ENCODE data around the gene SLC12A8.
A peak's percentile ranks its signal among the peaks of the same experiment; 100 is the strongest.

SLC12A8 gene

DNA sequence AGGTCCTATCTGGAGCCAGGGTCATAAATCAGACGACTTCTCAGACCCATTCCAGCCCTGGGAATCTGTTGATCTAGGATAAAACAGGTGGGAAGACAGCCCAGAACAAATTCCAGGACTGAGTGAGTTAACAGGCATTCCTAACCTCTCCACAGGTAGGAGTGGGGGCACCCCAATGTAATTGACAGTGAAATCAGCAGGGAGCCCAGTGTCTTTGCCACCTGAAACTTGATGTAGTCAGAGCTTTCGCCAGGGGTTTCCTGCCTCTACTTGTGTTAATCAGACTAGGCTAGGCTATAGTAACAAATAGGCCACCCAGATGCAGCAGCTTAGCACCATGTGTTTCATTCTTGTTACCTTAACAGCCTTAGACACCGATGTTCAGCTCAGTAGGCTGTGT lies 154.0 kb downstream of the SLC12A8 start:
- Histone ChIP-seq H3K27ac (ENCODE audit: low read depth, low read length) (peak overlapping the region; percentile 19), H3K36me3 (ENCODE audit: control insufficient read depth, insufficient read depth, low read length) (no peaks in the 10 kb centered on the region), H3K4me3 (ENCODE audit: low read depth, low read length) (no peak overlapping the region), H3K4me1 (ENCODE audit: control insufficient read depth, insufficient read depth, low read length) (peaks cover 39% of the 10 kb centered on the region), H3K27me3 (ENCODE audit: control insufficient read depth, insufficient read depth, low read length) (peaks cover 41% of the 10 kb centered on the region), H3K9me3 (ENCODE audit: control insufficient read depth, insufficient read depth, low read length) (no peaks in the 10 kb centered on the region), H3K9ac (ENCODE audit: low read depth, low read length) (no peak overlapping the region)

DNA sequence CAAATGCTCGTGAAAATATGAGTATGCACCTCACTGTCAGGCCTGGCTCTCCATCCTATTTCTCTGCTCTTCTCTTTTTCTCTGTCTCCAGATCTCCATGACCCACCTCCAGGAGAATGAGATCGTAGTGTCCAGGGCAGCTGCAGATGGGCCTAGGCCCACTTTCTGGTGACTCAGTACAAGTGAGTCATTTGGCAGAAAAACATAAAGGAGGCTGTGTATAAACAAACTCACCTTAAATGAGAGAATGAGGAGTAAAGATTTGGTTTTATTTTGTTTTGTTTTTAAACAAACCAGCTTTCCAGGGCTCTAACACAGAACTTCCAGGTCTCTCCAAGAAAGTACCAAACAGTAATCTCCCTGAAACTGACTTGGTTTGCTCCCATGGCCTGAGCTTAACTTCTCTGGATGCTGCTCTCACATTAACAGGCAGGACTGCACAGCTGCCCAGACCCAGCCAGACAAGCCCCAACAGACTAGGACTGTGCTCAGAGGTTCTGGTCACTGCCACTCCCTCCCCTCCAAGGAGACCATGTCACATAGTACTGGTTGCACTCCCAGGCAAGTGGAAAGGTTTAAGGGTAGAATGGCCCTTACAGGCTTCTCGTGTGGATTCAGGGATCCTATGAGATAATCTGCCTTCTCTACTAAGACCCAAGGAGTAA lies 155.2 kb downstream of the SLC12A8 start:
- peaks cover 46% of the 10 kb centered on the region for H3K27me3 ChIP-seq (ENCODE audit: control insufficient read depth, insufficient read depth, low read length)
- H3K9ac ChIP-seq (ENCODE audit: low read depth, low read length): no peak overlapping the region
- H3K4me1 ChIP-seq (ENCODE audit: control insufficient read depth, insufficient read depth, low read length): peaks cover 44% of the 10 kb centered on the region
- no peaks in the 10 kb centered on the region for H3K9me3 ChIP-seq (ENCODE audit: control insufficient read depth, insufficient read depth, low read length)
- H3K36me3 ChIP-seq (ENCODE audit: control insufficient read depth, insufficient read depth, low read length): no peaks in the 10 kb centered on the region
- H3K4me3 ChIP-seq (ENCODE audit: low read depth, low read length): no peak overlapping the region
- no peak overlapping the region for H3K27ac ChIP-seq (ENCODE audit: low read depth, low read length)

DNA sequence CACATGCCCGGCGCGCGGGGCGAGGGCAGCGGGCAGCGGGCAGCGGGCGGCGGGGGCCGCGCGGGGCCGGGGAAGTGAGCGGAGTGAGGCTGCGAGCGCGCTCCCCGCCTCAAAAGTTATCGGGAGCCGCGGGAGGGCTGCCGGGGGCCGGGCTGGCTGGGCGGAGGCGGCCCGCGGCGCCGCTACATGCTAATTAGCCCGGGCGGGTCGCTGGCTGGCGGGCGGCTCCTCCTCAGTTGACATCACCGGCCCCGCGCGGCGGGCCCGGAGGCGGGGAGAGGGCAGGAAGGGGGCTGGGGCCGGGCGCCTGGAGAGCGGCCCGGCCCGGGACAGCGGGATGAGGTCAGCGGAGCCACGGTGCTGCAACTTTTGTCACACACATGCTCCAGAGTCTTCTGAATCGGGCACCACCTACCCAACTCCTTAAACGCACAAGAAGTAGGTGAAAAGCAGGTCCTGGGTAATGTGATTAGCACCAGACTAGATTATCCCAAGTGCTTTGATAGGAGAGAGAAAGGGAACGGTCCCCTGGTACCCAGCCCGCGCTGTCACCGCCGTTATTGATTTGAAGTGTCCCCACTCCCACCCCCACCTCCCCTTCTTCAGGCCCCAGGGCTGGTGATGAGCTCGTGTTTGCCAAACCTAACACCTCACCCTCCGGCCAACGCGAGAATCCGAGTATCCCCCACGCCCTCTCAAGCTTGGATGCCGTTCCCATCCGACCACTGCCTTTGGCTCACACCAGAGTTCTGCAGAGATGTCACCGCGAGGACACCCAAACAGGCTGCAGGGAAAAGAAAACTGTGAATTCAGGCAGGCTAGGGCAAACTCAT lies 156.4 kb downstream of the SLC12A8 start, which contains the start of gene HEG1:
HEG1 (minus strand) TSS at position 85 of the 833 bp plus-strand sequence. CDS start 107 bp downstream, outside the sequence.
- Histone ChIP-seq H3K36me3 (ENCODE audit: control insufficient read depth, insufficient read depth, low read length) (no peaks in the 10 kb centered on the region), H3K27ac (ENCODE audit: low read depth, low read length) (peak within 1 kb of the TSS; percentile 56), H3K9ac (ENCODE audit: low read depth, low read length) (no peak within 1 kb of the TSS; the same call in 1 of the 2 replicates), H3K27me3 (ENCODE audit: control insufficient read depth, insufficient read depth, low read length) (peaks cover 46% of the 10 kb centered on the region), H3K4me3 (ENCODE audit: low read depth, low read length) (peak within 1 kb of the TSS; percentile 75), H3K9me3 (ENCODE audit: control insufficient read depth, insufficient read depth, low read length) (no peaks in the 10 kb centered on the region), H3K4me1 (ENCODE audit: control insufficient read depth, insufficient read depth, low read length) (peaks cover 56% of the 10 kb centered on the region)

DNA sequence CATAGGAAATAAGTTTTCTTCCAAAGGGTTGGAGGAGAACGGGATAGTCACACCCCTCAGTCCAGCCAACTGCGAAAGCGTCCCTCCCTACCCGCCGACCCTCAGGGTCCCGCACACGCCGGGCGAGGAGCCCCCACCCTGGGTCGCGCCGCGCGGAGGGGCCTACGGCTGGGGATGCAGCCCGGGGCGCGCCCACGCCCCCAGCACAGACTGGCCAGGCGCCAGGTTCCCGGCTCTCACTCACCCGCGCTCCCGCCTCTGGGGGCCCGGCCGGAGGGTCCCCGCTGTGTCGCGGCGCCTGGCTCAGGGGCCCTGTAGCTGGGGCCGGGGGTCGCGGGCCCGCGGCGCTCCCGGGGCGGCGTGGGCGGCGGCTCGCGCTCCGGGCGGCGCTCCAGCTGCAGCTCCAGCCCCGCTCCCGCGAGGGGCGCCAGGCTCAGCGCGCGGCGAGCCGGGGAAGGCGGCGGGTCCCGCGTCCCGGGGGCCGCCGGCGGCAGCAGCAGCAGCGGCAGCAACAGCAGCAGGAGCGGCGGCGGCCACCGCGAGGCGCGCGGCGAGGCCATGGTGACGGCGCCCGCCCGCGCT lies 157.1 kb downstream of the SLC12A8 start:
- Histone ChIP-seq H3K9ac (ENCODE audit: low read depth, low read length) (no peak overlapping the region; the same call in 1 of the 2 replicates), H3K27ac (ENCODE audit: low read depth, low read length) (no peak overlapping the region)

DNA sequence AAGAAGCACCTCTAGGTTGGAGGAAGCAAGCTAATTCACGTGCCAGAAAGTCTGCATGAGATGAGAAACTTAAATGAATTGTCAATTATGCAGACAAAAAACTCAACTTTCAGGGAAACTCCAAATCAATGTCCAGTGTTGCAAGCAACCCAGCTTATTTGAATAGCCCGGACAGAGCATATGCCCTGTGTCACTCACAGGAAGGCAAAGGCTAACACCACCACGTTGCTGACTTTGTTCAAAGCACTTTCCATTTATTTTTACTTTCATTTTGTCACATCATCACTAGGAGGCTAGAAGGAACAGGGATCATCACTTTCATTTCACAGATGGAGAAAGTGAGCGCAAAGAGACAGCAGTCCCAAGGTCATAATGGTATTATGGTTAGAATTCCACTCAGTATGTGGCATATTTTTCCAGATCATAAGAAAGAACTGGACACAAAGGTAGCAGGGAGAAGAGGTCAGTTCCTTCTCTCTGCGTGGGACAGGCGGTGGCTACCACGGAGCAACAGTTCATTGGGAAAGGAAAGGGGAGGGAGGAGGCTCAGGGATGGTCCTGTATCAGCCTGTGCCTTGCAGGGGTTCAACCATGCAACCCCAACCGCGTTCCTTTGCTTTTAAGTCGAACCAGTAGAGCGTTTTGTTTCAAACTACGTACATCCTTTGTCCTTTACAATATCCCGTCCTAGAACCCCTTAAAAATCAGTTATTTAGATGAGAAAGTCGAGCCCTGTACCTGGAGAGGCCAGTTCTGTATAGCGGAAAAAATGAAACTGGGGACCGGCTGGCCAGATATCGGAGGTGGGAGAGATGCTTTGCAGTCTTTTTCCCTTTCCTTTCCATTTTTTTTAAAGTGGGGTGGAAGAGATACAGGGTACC lies 157.9 kb downstream of the SLC12A8 start:
- H3K4me1 ChIP-seq (ENCODE audit: control insufficient read depth, insufficient read depth, low read length): peaks cover 65% of the 10 kb centered on the region
- no peak overlapping the region for H3K9ac ChIP-seq (ENCODE audit: low read depth, low read length)
- no peaks in the 10 kb centered on the region for H3K9me3 ChIP-seq (ENCODE audit: control insufficient read depth, insufficient read depth, low read length)
- H3K27ac ChIP-seq (ENCODE audit: low read depth, low read length): no peak overlapping the region
- peaks cover 46% of the 10 kb centered on the region for H3K27me3 ChIP-seq (ENCODE audit: control insufficient read depth, insufficient read depth, low read length)
- H3K4me3 ChIP-seq (ENCODE audit: low read depth, low read length): peak overlapping the region; percentile 75
- no peaks in the 10 kb centered on the region for H3K36me3 ChIP-seq (ENCODE audit: control insufficient read depth, insufficient read depth, low read length)

More for the DNA sequence above, 157.1 kb downstream of the SLC12A8 start:
- Histone ChIP-seq H3K4me1 (ENCODE audit: control insufficient read depth, insufficient read depth, low read length) (peaks cover 63% of the 10 kb centered on the region), H3K4me3 (ENCODE audit: low read depth, low read length) (peak overlapping the region; percentile 75), H3K36me3 (ENCODE audit: control insufficient read depth, insufficient read depth, low read length) (no peaks in the 10 kb centered on the region), H3K27me3 (ENCODE audit: control insufficient read depth, insufficient read depth, low read length) (peaks cover 46% of the 10 kb centered on the region), H3K9me3 (ENCODE audit: control insufficient read depth, insufficient read depth, low read length) (no peaks in the 10 kb centered on the region)

DNA sequence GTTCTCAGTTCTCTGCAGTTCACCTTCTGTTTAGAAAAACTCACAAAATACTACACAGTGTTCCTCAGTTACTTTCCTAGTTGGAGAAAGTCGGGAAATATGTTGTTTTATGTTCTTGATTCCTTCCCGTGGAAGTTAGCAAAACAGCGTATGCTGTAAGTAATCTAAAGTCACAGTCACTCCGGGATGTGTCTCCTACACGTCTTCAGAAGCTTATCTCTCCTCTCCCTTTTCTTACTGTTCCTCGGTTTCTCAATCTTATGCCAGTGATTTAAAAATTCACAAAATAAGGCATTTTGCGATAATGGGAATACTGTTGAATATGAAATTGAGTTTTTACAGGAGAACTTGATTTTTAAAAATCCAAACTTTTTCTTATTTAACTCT lies 158.5 kb downstream of the SLC12A8 start:
- H3K9ac ChIP-seq (ENCODE audit: low read depth, low read length): no peak overlapping the region
- H3K9me3 ChIP-seq (ENCODE audit: control insufficient read depth, insufficient read depth, low read length): no peaks in the 10 kb centered on the region
- H3K27me3 ChIP-seq (ENCODE audit: control insufficient read depth, insufficient read depth, low read length): peaks cover 46% of the 10 kb centered on the region
- peaks cover 61% of the 10 kb centered on the region for H3K4me1 ChIP-seq (ENCODE audit: control insufficient read depth, insufficient read depth, low read length)
- H3K4me3 ChIP-seq (ENCODE audit: low read depth, low read length): no peak overlapping the region
- H3K27ac ChIP-seq (ENCODE audit: low read depth, low read length): no peak overlapping the region
- no peaks in the 10 kb centered on the region for H3K36me3 ChIP-seq (ENCODE audit: control insufficient read depth, insufficient read depth, low read length)

DNA sequence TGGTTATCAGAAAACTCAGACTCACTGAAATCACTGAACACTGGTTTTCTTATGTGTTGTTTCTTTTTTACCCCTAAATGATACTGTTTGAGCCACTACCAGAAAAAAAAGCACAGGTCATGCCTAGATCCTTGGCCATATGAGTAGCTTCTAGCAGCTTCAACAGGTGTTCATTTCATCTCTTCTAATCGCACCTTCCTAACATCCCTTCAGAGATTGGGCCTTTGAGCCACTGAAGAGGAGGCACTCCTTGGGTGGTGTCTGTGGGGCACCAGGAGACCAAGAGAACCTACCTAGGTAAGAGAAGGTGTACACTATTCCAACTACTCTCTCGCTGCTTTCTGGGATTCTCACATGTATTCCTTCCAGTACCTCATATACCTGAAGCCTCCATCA lies 159.2 kb downstream of the SLC12A8 start:
- no peaks in the 10 kb centered on the region for H3K9me3 ChIP-seq (ENCODE audit: control insufficient read depth, insufficient read depth, low read length)
- peak overlapping the region; percentile 80 for H3K27ac ChIP-seq (ENCODE audit: low read depth, low read length)
- H3K4me1 ChIP-seq (ENCODE audit: control insufficient read depth, insufficient read depth, low read length): peaks cover 54% of the 10 kb centered on the region
- H3K9ac ChIP-seq (ENCODE audit: low read depth, low read length): no peak overlapping the region
- peaks cover 43% of the 10 kb centered on the region for H3K27me3 ChIP-seq (ENCODE audit: control insufficient read depth, insufficient read depth, low read length)
- no peaks in the 10 kb centered on the region for H3K36me3 ChIP-seq (ENCODE audit: control insufficient read depth, insufficient read depth, low read length)
- 0 out of 2 replicates have a peak overlapping the region, but pooled peaks have one; percentile 24 for H3K4me3 ChIP-seq (ENCODE audit: low read depth, low read length)

DNA sequence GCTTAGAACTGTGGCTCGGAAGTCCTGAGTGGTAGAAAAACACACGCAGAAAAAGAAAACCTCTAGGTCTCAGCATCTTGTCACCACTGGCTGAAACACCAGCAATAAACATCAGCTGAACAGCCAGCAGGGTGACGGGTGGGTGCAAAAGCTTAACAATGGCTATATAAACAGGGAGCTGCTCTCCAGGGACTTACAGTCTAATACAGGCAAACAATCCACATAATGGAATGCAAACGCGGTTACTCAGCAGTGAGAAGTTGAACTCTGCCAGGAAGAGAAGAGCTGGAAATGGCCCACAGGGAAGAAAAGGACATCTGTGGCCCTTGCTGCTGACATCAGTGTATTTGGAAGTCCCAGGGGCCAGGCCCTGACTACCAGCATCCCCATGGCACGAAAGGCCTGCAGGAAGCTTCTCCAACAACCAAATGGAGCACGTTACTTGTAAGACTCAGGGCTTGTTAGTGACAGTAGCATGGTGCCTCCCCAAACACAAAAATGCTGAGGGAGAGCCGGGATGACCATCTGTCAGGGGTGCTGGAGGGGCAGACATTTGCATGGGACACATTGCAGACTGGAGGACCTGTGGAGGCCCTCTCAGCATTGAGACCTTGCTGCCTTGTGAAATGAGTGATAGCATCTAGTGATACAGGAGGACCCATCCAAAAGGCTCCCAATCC lies 159.8 kb downstream of the SLC12A8 start:
- no peaks in the 10 kb centered on the region for H3K36me3 ChIP-seq (ENCODE audit: control insufficient read depth, insufficient read depth, low read length)
- no peak overlapping the region for H3K9ac ChIP-seq (ENCODE audit: low read depth, low read length)
- peaks cover 51% of the 10 kb centered on the region for H3K4me1 ChIP-seq (ENCODE audit: control insufficient read depth, insufficient read depth, low read length)
- H3K27me3 ChIP-seq (ENCODE audit: control insufficient read depth, insufficient read depth, low read length): peaks cover 38% of the 10 kb centered on the region
- H3K27ac ChIP-seq (ENCODE audit: low read depth, low read length): peak overlapping the region; percentile 80
- no peaks in the 10 kb centered on the region for H3K9me3 ChIP-seq (ENCODE audit: control insufficient read depth, insufficient read depth, low read length)
- H3K4me3 ChIP-seq (ENCODE audit: low read depth, low read length): peak overlapping the region; percentile 24

DNA sequence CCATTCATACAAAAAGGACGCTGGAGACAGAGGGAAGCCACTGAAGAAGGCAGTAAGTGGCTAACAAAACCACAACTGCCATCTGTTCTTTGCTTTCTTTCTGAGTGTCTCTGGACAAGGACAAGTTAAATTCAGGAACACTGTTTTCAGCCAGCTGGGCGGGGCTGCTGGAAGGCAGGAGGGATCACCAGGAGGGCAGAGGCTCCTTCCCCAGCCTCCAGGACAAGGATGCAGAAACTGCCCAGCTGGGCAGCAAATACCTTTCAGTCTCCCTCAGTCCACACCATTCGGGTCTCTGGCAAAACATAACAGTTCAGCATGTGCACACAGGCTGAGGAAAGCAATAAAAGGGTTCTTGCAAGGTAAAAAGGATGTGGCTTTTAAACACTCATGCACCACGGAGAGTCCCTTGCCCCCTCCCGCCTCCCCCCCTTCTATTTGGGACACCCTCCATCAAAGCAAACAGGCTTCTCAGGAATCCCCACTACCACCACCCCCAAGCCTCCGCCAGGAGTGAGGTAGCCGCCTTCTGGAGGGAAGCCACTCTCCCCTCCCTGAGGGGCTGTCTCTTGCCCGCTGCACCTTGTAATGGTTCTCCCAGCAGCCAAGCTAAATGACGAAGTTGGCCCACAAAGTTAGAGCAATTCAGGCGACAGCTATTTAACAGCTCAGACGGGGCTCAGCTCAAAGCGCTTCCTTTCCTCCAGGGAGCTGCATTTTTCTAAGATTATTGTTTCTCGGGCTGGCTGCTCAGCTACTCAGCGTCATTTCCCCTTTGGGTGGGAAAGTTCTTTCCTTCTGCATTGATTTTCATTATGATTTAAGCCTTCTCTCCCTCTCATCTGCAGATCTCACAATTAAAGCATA lies 160.6 kb downstream of the SLC12A8 start:
- Histone ChIP-seq H3K27me3 (ENCODE audit: control insufficient read depth, insufficient read depth, low read length) (peaks cover 31% of the 10 kb centered on the region), H3K4me1 (ENCODE audit: control insufficient read depth, insufficient read depth, low read length) (peaks cover 51% of the 10 kb centered on the region), H3K9me3 (ENCODE audit: control insufficient read depth, insufficient read depth, low read length) (no peaks in the 10 kb centered on the region), H3K9ac (ENCODE audit: low read depth, low read length) (no peak overlapping the region), H3K36me3 (ENCODE audit: control insufficient read depth, insufficient read depth, low read length) (no peaks in the 10 kb centered on the region), H3K27ac (ENCODE audit: low read depth, low read length) (peak overlapping the region; percentile 80), H3K4me3 (ENCODE audit: low read depth, low read length) (peak overlapping the region; percentile 24)

All from HUES48 (cell line).